ENCODE data around the gene KLHL29. TPM values are rescaled to one million over a fixed set of nuclear protein-coding genes. Genes with fewer than 3 reads are reported as not detected.

Gene KLHL29
- total RNA-seq, 1 experiment from 2014 or later = 43.1 TPM

GRCh38 chr2:23574919-23575654, 190.1 kb downstream of the KLHL29 start:
- H3K27me3 Mint-ChIP-seq (ENCODE audit: insufficient read depth, unreplicated experiment) = no peaks in the 10 kb centered on the region
- intact Hi-C loops (cut with micrococcal nuclease) = no loop called here
- no peak overlapping the region for H3K4me3 Mint-ChIP-seq (ENCODE audit: unreplicated experiment)
- CTCF ChIA-PET = interaction anchor here (1.0 kb wide), 1 partner anchor 50 kb away, joined by 3 read pairs; no protein-coding TSS in a partner anchor
- no peaks in the 10 kb centered on the region for H3K9me3 Mint-ChIP-seq (ENCODE audit: unreplicated experiment)
- DNase-seq (ENCODE audit: unreplicated experiment) = no peak
- H3K27ac Mint-ChIP-seq (ENCODE audit: low read depth, unreplicated experiment) = no peak overlapping the region
- H3K4me1 Mint-ChIP-seq (ENCODE audit: insufficient read depth, unreplicated experiment) = no peaks in the 10 kb centered on the region
- POLR2A ChIA-PET = no interaction called here
- no TSS peak for BruUV-seq (replicated peaks)
- TF ChIP-seq, protein P1, sequence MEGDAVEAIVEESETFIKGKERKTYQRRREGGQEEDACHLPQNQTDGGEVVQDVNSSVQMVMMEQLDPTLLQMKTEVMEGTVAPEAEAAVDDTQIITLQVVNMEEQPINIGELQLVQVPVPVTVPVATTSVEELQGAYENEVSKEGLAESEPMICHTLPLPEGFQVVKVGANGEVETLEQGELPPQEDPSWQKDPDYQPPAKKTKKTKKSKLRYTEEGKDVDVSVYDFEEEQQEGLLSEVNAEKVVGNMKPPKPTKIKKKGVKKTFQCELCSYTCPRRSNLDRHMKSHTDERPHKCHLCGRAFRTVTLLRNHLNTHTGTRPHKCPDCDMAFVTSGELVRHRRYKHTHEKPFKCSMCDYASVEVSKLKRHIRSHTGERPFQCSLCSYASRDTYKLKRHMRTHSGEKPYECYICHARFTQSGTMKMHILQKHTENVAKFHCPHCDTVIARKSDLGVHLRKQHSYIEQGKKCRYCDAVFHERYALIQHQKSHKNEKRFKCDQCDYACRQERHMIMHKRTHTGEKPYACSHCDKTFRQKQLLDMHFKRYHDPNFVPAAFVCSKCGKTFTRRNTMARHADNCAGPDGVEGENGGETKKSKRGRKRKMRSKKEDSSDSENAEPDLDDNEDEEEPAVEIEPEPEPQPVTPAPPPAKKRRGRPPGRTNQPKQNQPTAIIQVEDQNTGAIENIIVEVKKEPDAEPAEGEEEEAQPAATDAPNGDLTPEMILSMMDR (IDR thresholded peaks at IDR 0.05; ENCODE audit: unreplicated experiment) = no peak
- peaks cover 6% of the 10 kb centered on the region for H3K36me3 Mint-ChIP-seq (ENCODE audit: insufficient read depth, unreplicated experiment)

- H3K36me3 Mint-ChIP-seq (ENCODE audit: insufficient read depth, unreplicated experiment) = peaks cover 6% of the 10 kb centered on the region
- H3K27me3 Mint-ChIP-seq (ENCODE audit: insufficient read depth, unreplicated experiment) = no peaks in the 10 kb centered on the region
- CTCF ChIA-PET = no interaction called here
- no peak overlapping the region for H3K4me3 Mint-ChIP-seq (ENCODE audit: unreplicated experiment)
- TF ChIP-seq, protein P1 (IDR thresholded peaks at IDR 0.05; ENCODE audit: unreplicated experiment) = no peak
- POLR2A ChIA-PET = no interaction called here
- BruUV-seq (replicated peaks) = no TSS peak
- no peaks in the 10 kb centered on the region for H3K9me3 Mint-ChIP-seq (ENCODE audit: unreplicated experiment)
- intact Hi-C loops (cut with micrococcal nuclease) = no loop called here
- no peaks in the 10 kb centered on the region for H3K4me1 Mint-ChIP-seq (ENCODE audit: insufficient read depth, unreplicated experiment)
- DNase-seq (ENCODE audit: unreplicated experiment) = no peak
- H3K27ac Mint-ChIP-seq (ENCODE audit: low read depth, unreplicated experiment) = no peak overlapping the region
These were observed 194.1 kb downstream of the KLHL29 start for GRCh38 chr2:23578964-23579671.

GRCh38 chr2:23579674-23580073, 194.7 kb downstream of the KLHL29 start:
- Mint-ChIP-seq H3K27ac (ENCODE audit: low read depth, unreplicated experiment) (no peak overlapping the region), H3K4me3 (ENCODE audit: unreplicated experiment) (no peak overlapping the region), H3K27me3 (ENCODE audit: insufficient read depth, unreplicated experiment) (no peaks in the 10 kb centered on the region), H3K9me3 (ENCODE audit: unreplicated experiment) (no peaks in the 10 kb centered on the region), H3K4me1 (ENCODE audit: insufficient read depth, unreplicated experiment) (no peaks in the 10 kb centered on the region), H3K36me3 (ENCODE audit: insufficient read depth, unreplicated experiment) (peaks cover 6% of the 10 kb centered on the region)
- DNase-seq (ENCODE audit: unreplicated experiment) = no peak
- TF ChIP-seq, protein P1 (IDR thresholded peaks at IDR 0.05; ENCODE audit: unreplicated experiment) = no peak
- ChIA-PET POLR2A (no interaction called here), CTCF (no interaction called here)
- intact Hi-C loops (cut with micrococcal nuclease) = no loop called here
- BruUV-seq (replicated peaks) = no TSS peak

- ChIA-PET CTCF (interaction anchor here (0.6 kb wide), 1 partner anchor 448 kb away, joined by 3 read pairs; no protein-coding TSS in a partner anchor), POLR2A (no interaction called here)
- Mint-ChIP-seq H3K4me3 (ENCODE audit: unreplicated experiment) (no peak overlapping the region), H3K9me3 (ENCODE audit: unreplicated experiment) (no peaks in the 10 kb centered on the region), H3K27ac (ENCODE audit: low read depth, unreplicated experiment) (no peak overlapping the region), H3K27me3 (ENCODE audit: insufficient read depth, unreplicated experiment) (no peaks in the 10 kb centered on the region), H3K4me1 (ENCODE audit: insufficient read depth, unreplicated experiment) (no peaks in the 10 kb centered on the region), H3K36me3 (ENCODE audit: insufficient read depth, unreplicated experiment) (no peaks in the 10 kb centered on the region)
- DNase-seq (ENCODE audit: unreplicated experiment) = no peak
- intact Hi-C loops (cut with micrococcal nuclease) = no loop called here
- TF ChIP-seq, protein P1 (IDR thresholded peaks at IDR 0.05; ENCODE audit: unreplicated experiment) = no peak
- no TSS peak for BruUV-seq (replicated peaks)
These were observed 198.5 kb downstream of the KLHL29 start for GRCh38 chr2:23583467-23583866.
